Nephron progenitor cell (in vitro differentiated cells): ENCODE measurements around the gene MIGA1.

ENCODE experiments used
- DNase-seq: peaks from one replicate; pipeline ENCODE4 v3.0.0; 2021
- H3K27ac Mint-ChIP-seq: 2 replicates; pipeline ENCODE4 v1.8.0; 2021; ENCODE audit warnings: mild to moderate bottlenecking, moderate library complexity, mixed read lengths
- H3K27me3 Mint-ChIP-seq: 2 replicates; pipeline ENCODE4 v1.8.0; 2021; ENCODE audit warnings: mild to moderate bottlenecking, low read depth, mixed read lengths; ENCODE audit not compliant: poor library complexity
- H3K36me3 Mint-ChIP-seq: 2 replicates; pipeline ENCODE4 v1.8.0; 2021; ENCODE audit warnings: low read depth, mixed read lengths
- H3K4me1 Mint-ChIP-seq: 2 replicates; pipeline ENCODE4 v1.8.0; 2021; ENCODE audit warnings: mixed read lengths
- H3K4me3 Mint-ChIP-seq: 2 replicates; pipeline ENCODE4 v1.8.0; 2021; ENCODE audit warnings: mild to moderate bottlenecking, moderate library complexity, mixed read lengths
- H3K9me3 Mint-ChIP-seq: 2 replicates; pipeline ENCODE4 v1.8.0; 2021; ENCODE audit warnings: mild to moderate bottlenecking, moderate library complexity, mixed read lengths
- TF ChIP-seq, protein P1 (sequence below): fragments of 200-600 bp; sonication (generic); IDR thresholded peaks from 2 replicates; pipeline ENCODE4 v1.5.0; 2021; ENCODE audit warnings: antibody characterized with exemption

MIGA1 gene

DNA sequence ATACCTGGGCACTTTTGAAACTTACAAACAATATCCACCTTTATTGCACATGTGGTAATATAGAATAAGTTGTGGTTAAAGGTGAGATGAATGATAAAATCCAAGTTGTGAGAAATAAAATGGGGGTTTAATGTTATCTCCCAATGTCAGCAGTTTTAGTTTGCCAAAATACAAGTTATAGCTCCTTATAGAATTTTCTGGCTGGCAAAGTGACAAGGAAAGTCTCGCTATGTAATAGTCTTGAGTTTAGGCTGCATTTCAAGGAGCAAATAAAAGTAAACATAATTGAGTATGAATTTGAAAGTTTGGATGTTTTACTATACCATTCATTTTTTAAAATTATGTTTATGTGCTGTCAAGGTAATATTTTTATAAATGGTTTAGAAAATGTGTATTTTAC is 94.0 kb downstream of the MIGA1 start:
- Mint-ChIP-seq H3K27me3 (no peaks in the 10 kb centered on the region), H3K4me1 (no peaks in the 10 kb centered on the region), H3K27ac (no peak overlapping the region), H3K9me3 (peaks cover 7% of the 10 kb centered on the region), H3K4me3 (no peak overlapping the region), H3K36me3 (peaks cover 22% of the 10 kb centered on the region)
- no peak for DNase-seq
- TF ChIP-seq, protein P1, sequence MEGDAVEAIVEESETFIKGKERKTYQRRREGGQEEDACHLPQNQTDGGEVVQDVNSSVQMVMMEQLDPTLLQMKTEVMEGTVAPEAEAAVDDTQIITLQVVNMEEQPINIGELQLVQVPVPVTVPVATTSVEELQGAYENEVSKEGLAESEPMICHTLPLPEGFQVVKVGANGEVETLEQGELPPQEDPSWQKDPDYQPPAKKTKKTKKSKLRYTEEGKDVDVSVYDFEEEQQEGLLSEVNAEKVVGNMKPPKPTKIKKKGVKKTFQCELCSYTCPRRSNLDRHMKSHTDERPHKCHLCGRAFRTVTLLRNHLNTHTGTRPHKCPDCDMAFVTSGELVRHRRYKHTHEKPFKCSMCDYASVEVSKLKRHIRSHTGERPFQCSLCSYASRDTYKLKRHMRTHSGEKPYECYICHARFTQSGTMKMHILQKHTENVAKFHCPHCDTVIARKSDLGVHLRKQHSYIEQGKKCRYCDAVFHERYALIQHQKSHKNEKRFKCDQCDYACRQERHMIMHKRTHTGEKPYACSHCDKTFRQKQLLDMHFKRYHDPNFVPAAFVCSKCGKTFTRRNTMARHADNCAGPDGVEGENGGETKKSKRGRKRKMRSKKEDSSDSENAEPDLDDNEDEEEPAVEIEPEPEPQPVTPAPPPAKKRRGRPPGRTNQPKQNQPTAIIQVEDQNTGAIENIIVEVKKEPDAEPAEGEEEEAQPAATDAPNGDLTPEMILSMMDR = no peak

DNA sequence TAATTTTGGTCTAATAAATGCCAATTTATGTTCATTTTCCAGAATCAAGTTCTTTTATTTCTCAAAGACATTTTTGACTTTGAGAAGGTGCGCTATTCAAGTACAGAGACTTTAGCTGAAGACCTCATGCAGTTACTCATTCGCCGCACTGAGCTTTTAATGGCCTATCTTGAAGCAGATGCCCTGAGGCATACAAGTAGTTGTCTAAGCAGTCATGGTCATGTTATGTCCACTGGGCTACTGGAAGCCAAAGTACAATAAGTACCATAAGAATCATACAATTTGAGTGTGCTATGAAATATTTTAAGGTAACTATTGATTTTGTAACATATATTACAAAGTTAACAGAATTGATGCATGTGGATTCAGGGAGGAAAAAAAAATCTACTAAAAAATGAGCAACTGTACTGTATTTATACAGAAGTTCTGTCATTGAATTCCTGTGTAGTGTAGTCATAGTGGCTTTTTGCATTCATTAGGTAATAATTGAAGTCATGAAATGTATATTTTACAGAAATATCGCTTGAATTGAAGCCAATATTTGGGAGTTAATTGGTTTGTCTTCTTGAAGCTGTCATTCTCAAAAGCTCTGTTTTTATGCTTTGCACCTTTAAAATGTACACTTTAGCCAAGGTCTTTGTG is 95.5 kb downstream of the MIGA1 start:
- no peak for DNase-seq
- Mint-ChIP-seq H3K4me1 (no peaks in the 10 kb centered on the region), H3K27me3 (no peaks in the 10 kb centered on the region), H3K4me3 (no peak overlapping the region), H3K36me3 (peaks cover 16% of the 10 kb centered on the region), H3K27ac (no peak overlapping the region), H3K9me3 (peaks cover 7% of the 10 kb centered on the region)
- TF ChIP-seq, protein P1 = no peak

DNA sequence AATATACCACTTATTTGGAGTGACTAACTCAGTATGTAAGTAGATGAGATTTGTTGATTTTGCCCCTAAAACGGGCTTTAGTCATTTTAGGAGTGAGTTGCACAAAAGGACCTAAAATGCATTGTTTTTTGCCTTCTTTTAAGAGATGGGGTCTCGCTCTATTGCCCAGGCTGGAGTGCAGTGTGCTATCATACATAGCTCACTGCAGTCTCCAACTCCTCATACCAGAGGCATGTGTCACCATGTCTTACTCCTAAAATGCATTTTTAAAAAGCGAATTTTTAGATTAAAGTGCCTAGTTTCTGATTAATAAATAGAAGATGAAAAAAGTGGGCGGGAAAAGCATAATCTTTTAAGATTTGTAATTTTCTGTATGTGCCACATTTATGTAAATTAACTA is 97.4 kb downstream of the MIGA1 start:
- Mint-ChIP-seq H3K27me3 (no peaks in the 10 kb centered on the region), H3K4me1 (no peaks in the 10 kb centered on the region), H3K36me3 (peaks cover 8% of the 10 kb centered on the region), H3K9me3 (no peaks in the 10 kb centered on the region), H3K4me3 (no peak overlapping the region), H3K27ac (no peak overlapping the region)
- no peak for DNase-seq
- TF ChIP-seq, protein P1 = no peak

DNA sequence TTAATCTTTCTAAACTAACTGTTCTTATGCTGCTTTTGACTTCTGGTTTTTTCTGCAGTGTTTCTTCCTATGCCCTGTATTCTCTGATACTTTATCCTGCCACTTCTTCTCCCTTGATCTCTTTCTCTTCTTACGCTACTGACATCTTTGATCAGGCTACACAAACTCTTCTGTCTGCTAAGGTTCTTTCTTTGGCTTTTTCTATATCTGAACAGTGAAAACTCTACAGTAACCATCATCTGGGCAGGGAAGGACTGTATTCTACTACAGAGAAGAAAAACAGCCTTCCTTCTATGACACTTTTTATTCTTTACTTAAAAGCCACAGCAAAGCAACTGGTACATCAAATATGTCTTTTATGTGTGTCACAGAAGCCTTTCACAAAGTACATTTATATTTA is 101.6 kb downstream of the MIGA1 start:
- Mint-ChIP-seq H3K4me3 (no peak overlapping the region), H3K36me3 (peaks cover 10% of the 10 kb centered on the region), H3K27me3 (no peaks in the 10 kb centered on the region), H3K9me3 (peaks cover 3% of the 10 kb centered on the region), H3K27ac (peak overlapping the region; percentile 3), H3K4me1 (peaks cover 6% of the 10 kb centered on the region)
- DNase-seq = no peak
- TF ChIP-seq, protein P1 = no peak

DNA sequence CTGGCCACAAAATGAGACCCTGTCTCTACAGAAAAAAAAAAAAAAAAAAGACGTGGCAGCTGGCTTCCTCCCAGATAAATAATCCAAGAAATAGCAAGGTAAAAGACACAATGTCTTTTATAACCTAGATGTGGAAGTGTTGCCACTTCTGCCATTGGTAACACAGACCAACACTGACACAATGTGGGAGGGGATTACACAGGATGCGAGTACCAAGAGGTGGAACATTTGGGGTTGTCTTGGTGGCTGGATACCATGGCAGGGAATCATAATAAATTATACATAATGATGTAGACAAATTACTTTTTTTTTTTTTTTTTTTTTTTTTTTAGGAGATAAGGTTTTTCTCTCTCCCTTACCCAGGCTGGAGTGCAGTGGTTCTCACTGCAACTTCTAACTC is 103.0 kb downstream of the MIGA1 start:
- H3K4me1 Mint-ChIP-seq = peaks cover 13% of the 10 kb centered on the region
- peaks cover 3% of the 10 kb centered on the region for H3K9me3 Mint-ChIP-seq
- DNase-seq = no peak
- H3K36me3 Mint-ChIP-seq = peaks cover 10% of the 10 kb centered on the region
- H3K27me3 Mint-ChIP-seq = no peaks in the 10 kb centered on the region
- no peak overlapping the region for H3K4me3 Mint-ChIP-seq
- TF ChIP-seq, protein P1 = no peak
- no peak overlapping the region for H3K27ac Mint-ChIP-seq

DNA sequence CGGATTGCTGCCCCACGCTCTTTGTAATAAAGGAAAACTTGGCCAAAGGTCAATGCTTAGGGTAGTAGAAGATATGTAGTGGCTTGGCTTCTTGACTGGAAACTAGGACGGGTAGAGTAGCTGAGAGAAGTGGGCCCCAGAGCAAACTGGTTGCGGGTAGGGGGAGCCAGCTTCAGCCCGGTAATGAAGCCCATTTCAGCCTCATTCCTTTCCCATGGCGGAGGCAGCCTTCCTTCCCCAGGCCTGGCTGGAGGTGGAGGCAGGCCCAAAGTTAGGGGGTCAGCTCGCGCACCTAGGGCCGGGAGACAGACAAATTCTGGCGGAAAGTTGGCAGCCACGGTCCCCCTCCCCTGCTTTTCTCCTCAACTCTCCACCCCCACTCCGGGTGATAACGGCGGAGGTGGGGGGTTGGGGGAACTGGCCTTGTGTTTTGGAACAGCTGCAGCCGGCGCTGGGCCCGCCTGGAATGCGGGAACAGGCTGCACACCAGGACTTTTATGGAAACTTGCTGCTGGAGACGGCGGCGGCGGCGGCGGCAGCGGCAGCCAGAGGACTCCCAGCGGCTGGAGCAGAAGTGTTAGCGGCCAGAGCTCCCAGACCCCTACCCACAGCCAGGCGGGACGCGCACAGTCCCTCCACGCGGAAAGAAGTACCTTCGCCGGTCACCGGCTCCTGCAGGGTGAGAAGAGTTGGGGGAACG is 108.8 kb downstream of the MIGA1 start, which contains the start of gene NEXN:
NEXN (plus strand) TSS at position 544 of the 700 bp plus-strand sequence. CDS start 27,483 bp downstream, outside the sequence.
- DNase-seq = peak; percentile 80
- Mint-ChIP-seq H3K4me3 (peak within 1 kb of the TSS; percentile 97), H3K9me3 (no peaks in the 10 kb centered on the region), H3K27ac (peak within 1 kb of the TSS; percentile 93), H3K36me3 (peaks cover 7% of the 10 kb centered on the region), H3K27me3 (no peaks in the 10 kb centered on the region), H3K4me1 (peaks cover 43% of the 10 kb centered on the region)
- TF ChIP-seq, protein P1 = no peak
